Neural progenitor cell (in vitro differentiated cells): ENCODE measurements around the gene PTPN2. TPM values are rescaled to one million over a fixed set of nuclear protein-coding genes. Genes with fewer than 3 reads are reported as not detected.

Experiments
- DNase-seq: peaks from one replicate; pipeline ENCODE4 v3.0.0-alpha.2; 2016; ENCODE audit warnings: low spot score
- H2AFZ ChIP-seq: fragments of 200-600 bp; sonication (generic); replicated peaks from 2 replicates; pipeline ENCODE4 v1.6.1; 2016; ENCODE audit warnings: antibody characterized with exemption
- H3F3A ChIP-seq: fragments of 200-600 bp; sonication (generic); 2 replicates; pipeline ENCODE4 v1.6.1; 2016; ENCODE audit warnings: antibody characterized with exemption, low read depth
- H3K27ac ChIP-seq: fragments of 200-600 bp; sonication (generic); 2 replicates; pipeline ENCODE4 v1.5.1; 2016; ENCODE audit warnings: mild to moderate bottlenecking
- H3K27me3 ChIP-seq: fragments of 200-600 bp; sonication (generic); 2 replicates; pipeline ENCODE4 v1.6.1; 2016; ENCODE audit warnings: mild to moderate bottlenecking, moderate library complexity
- H3K36me3 ChIP-seq: fragments of 200-600 bp; sonication (generic); 2 replicates; pipeline ENCODE4 v1.5.1; 2016
- H3K4me1 ChIP-seq: fragments of 200-600 bp; sonication (generic); 2 replicates; pipeline ENCODE4 v1.6.1; 2016; ENCODE audit warnings: mixed run types
- H3K4me2 ChIP-seq: fragments of 200-600 bp; sonication (generic); 2 replicates; pipeline ENCODE4 v1.6.1; 2016
- H3K4me3 ChIP-seq: fragments of 200-600 bp; sonication (generic); 2 replicates; pipeline ENCODE4 v1.5.1; 2016
- H3K79me2 ChIP-seq: fragments of 200-600 bp; sonication (generic); 2 replicates; pipeline ENCODE4 v1.6.1; 2016; ENCODE audit warnings: low read depth
- H3K9ac ChIP-seq: fragments of 200-600 bp; sonication (generic); 2 replicates; pipeline ENCODE4 v1.6.1; 2016
- H3K9me3 ChIP-seq: fragments of 200-600 bp; sonication (generic); 2 replicates; pipeline ENCODE4 v1.5.1; 2016; ENCODE audit warnings: low read depth
- H4K20me1 ChIP-seq: fragments of 200-600 bp; sonication (generic); 2 replicates; pipeline ENCODE4 v1.6.1; 2016; ENCODE audit warnings: low read depth
- H3K27ac Mint-ChIP-seq: 3 replicates; pipeline ENCODE4 v1.8.0; 2021; ENCODE audit warnings: mixed read lengths
- H3K27me3 Mint-ChIP-seq: 2 replicates; pipeline ENCODE4 v1.8.0; 2022; ENCODE audit warnings: low read depth, mild to moderate bottlenecking, inconsistent platforms, moderate library complexity, mixed read lengths; ENCODE audit not compliant: insufficient read depth
- H3K36me3 Mint-ChIP-seq: 3 replicates; pipeline ENCODE4 v1.8.0; 2021; ENCODE audit warnings: mixed read lengths
- H3K4me1 Mint-ChIP-seq: 3 replicates; pipeline ENCODE4 v1.8.0; 2021; ENCODE audit warnings: mixed read lengths
- H3K4me3 Mint-ChIP-seq: 3 replicates; pipeline ENCODE4 v1.8.0; 2021; ENCODE audit warnings: mild to moderate bottlenecking, moderate library complexity, mixed read lengths
- H3K9me3 Mint-ChIP-seq: 3 replicates; pipeline ENCODE4 v1.8.0; 2020; ENCODE audit warnings: mixed read lengths
- CTCF ChIP-seq: fragments of 200-600 bp; sonication (generic); IDR thresholded peaks from 2 replicates; pipeline ENCODE4 v1.5.1; 2017; ENCODE audit warnings: antibody characterized with exemption, mild to moderate bottlenecking
- EZH2 ChIP-seq: fragments of 200-600 bp; sonication (generic); IDR thresholded peaks from 2 replicates; pipeline ENCODE4 v1.6.1; 2017; ENCODE audit warnings: antibody characterized with exemption, mild to moderate bottlenecking, moderate library complexity
- EZH2phosphoT487 ChIP-seq: fragments of 200-600 bp; sonication (generic); IDR thresholded peaks from 2 replicates; pipeline ENCODE4 v1.6.1; 2017; ENCODE audit warnings: antibody characterized with exemption
- total RNA-seq: library from RNA; depleted of rRNA; stranded (reverse); fragments of >200 nt; gene quantifications from 2 replicates; pipeline ENCODE4 v1.2.3, GENCODE V29; 2015; ENCODE audit warnings: low replicate concordance

Gene PTPN2
- total RNA-seq, 1 donor from 2014 or later = 57.9 TPM

DNA sequence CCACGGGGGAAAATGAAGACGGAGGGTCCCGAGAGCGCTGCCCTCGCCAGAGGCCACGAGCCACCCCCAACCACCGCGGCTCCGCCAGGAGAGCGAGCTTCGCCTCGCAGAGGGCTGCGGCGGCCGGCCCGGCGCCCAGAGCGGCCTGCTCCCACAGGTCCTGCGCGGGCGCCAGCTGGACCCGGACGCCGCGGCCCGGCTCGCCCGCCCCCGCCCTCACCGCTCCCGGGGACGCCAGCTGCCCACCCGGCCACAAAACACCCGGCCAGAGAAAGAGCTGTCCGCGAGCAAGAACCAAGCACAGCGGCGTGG lies 709 bp downstream of the PTPN2 start:
- H3K4me1 Mint-ChIP-seq = peaks cover 30% of the 10 kb centered on the region
- peak overlapping the region; percentile 82 for H2AFZ ChIP-seq
- peaks cover 52% of the 10 kb centered on the region for H3K79me2 ChIP-seq

DNA sequence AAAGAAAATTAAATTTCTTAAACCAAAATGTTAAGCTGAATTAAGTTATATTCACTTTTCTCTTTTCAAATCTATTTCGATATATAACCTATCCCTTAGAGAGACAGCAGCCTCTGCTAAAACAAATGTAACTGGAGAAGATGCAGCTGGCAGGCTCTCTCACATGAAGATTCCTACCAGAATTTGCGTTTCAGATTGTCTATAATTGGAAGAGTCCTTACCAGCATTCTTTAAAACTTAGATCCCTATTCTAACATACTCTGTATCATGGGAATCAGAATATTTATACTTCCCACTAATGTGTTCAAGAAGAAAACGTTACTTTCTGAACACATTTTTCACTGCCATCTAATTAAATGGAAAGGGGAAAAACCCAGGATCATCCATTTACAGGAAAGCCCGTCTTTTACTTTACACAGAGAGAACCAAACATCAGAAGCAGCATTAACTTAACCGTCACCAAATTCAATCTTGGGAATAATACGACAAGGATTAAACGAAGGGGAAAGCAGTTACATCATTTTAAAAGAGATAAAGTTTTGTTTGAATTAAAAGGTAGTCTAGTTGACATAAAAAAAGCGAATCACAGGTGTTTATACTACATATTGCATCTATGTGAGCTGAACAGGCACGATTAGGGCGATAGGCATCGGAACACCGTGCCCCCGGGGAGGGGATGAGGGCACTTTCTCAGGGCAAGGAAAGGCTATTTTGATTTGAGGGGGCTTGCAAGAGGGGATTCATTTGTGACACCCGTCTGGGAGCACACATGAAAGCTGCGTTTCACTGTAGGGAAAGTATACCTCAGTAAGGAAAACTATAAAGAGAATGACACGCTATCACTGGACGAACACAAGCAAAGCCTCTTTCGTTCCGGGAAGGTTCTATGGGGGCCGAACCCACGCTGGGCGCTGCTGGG lies 1.3 kb downstream of the PTPN2 start:
- H3K9me3 Mint-ChIP-seq = no peaks in the 10 kb centered on the region
- peak overlapping the region; percentile 79 for H3K4me3 ChIP-seq
- H3K27ac Mint-ChIP-seq = peak overlapping the region; percentile 91
- H3K9me3 ChIP-seq = no peaks in the 10 kb centered on the region
- peak overlapping the region; percentile 92 for H3K4me2 ChIP-seq
- H3K9ac ChIP-seq = peak overlapping the region; percentile 60
- peaks cover 13% of the 10 kb centered on the region for H3F3A ChIP-seq
- H3K4me3 Mint-ChIP-seq = peak overlapping the region; percentile 90
- no peak for TF ChIP-seq EZH2
- TF ChIP-seq CTCF = no peak
- no peak for TF ChIP-seq EZH2phosphoT487
- H4K20me1 ChIP-seq = peaks cover 43% of the 10 kb centered on the region
- H3K27ac ChIP-seq = peak overlapping the region; percentile 96
- H3K79me2 ChIP-seq = peaks cover 58% of the 10 kb centered on the region
- peaks cover 5% of the 10 kb centered on the region for H3K36me3 Mint-ChIP-seq
- H3K4me1 Mint-ChIP-seq = peaks cover 30% of the 10 kb centered on the region
- H3K27me3 ChIP-seq = peaks cover 12% of the 10 kb centered on the region
- peaks cover 6% of the 10 kb centered on the region for H3K27me3 Mint-ChIP-seq
- H3K4me1 ChIP-seq = peaks cover 30% of the 10 kb centered on the region
- H3K36me3 ChIP-seq = no peaks in the 10 kb centered on the region
- peak; percentile 21 for DNase-seq
- H2AFZ ChIP-seq = peak overlapping the region; percentile 82

More for the DNA sequence above, 709 bp downstream of the PTPN2 start:
- Histone ChIP-seq H4K20me1 (peaks cover 37% of the 10 kb centered on the region), H3K9ac (peak overlapping the region; percentile 60), H3K4me2 (peak overlapping the region; percentile 92), H3K27ac (peak overlapping the region; percentile 96), H3K4me1 (peaks cover 30% of the 10 kb centered on the region), H3K4me3 (peak overlapping the region; percentile 79), H3K27me3 (peaks cover 12% of the 10 kb centered on the region), H3K36me3 (no peaks in the 10 kb centered on the region), H3K9me3 (no peaks in the 10 kb centered on the region), H3F3A (peaks cover 13% of the 10 kb centered on the region)
- H3K27me3 Mint-ChIP-seq = peaks cover 6% of the 10 kb centered on the region
- DNase-seq = no peak
- H3K9me3 Mint-ChIP-seq = no peaks in the 10 kb centered on the region
- H3K27ac Mint-ChIP-seq = peak overlapping the region; percentile 91
- TF ChIP-seq EZH2 (no peak), CTCF (no peak), EZH2phosphoT487 (no peak)
- peak overlapping the region; percentile 90 for H3K4me3 Mint-ChIP-seq
- peaks cover 5% of the 10 kb centered on the region for H3K36me3 Mint-ChIP-seq

- TF ChIP-seq EZH2phosphoT487 = no peak
- TF ChIP-seq EZH2 = no peak
- no peak for TF ChIP-seq CTCF
- Mint-ChIP-seq H3K9me3 (peaks cover 5% of the 10 kb centered on the region), H3K4me3 (peak overlapping the region; percentile 5), H3K36me3 (peaks cover 16% of the 10 kb centered on the region), H3K27me3 (peaks cover 6% of the 10 kb centered on the region), H3K4me1 (peaks cover 33% of the 10 kb centered on the region), H3K27ac (no peak overlapping the region)
- Histone ChIP-seq H2AFZ (no peak overlapping the region), H3K79me2 (peaks cover 80% of the 10 kb centered on the region), H3K4me2 (peak overlapping the region; percentile 34), H3K36me3 (no peaks in the 10 kb centered on the region), H4K20me1 (peaks cover 43% of the 10 kb centered on the region), H3K27ac (no peak overlapping the region), H3K9me3 (no peaks in the 10 kb centered on the region), H3K4me1 (peaks cover 31% of the 10 kb centered on the region), H3K9ac (no peak overlapping the region), H3F3A (peaks cover 13% of the 10 kb centered on the region), H3K4me3 (no peak overlapping the region), H3K27me3 (peaks cover 12% of the 10 kb centered on the region)
- DNase-seq = no peak
These were observed 3.5 kb downstream of the PTPN2 start for GRCh38 chr18:12880541-12880910.
